Measurements from ENCODE around the gene RTN4IP1.

- TF ChIP-seq POU2F2 (IDR thresholded peaks at IDR 0.05; ENCODE audit: low read depth, low read length) (no peak), TAF1 (IDR thresholded peaks at IDR 0.05; ENCODE audit: low read depth, low read length) (no peak), POLR2AphosphoS5 (IDR thresholded peaks at IDR 0.05; ENCODE audit: low read depth, low read length) (no peak), POLR2A (IDR thresholded peaks at IDR 0.05; ENCODE audit: low read depth, low read length) (no peak), SPI1 (IDR thresholded peaks at IDR 0.05; ENCODE audit: low read depth, low read length) (no peak)
Measured at GRCh38 chr6:106618324-106618723, 11.0 kb downstream of the RTN4IP1 start.

All from GM12891 (cell line).